DMS53 (cell line): Measurements from ENCODE around the gene FEV.

Experiments used
- DNase-seq: peaks from one replicate; lab custom pipeline; 2025; lab: John Stamatoyannopoulos, UW

FEV gene

DNA sequence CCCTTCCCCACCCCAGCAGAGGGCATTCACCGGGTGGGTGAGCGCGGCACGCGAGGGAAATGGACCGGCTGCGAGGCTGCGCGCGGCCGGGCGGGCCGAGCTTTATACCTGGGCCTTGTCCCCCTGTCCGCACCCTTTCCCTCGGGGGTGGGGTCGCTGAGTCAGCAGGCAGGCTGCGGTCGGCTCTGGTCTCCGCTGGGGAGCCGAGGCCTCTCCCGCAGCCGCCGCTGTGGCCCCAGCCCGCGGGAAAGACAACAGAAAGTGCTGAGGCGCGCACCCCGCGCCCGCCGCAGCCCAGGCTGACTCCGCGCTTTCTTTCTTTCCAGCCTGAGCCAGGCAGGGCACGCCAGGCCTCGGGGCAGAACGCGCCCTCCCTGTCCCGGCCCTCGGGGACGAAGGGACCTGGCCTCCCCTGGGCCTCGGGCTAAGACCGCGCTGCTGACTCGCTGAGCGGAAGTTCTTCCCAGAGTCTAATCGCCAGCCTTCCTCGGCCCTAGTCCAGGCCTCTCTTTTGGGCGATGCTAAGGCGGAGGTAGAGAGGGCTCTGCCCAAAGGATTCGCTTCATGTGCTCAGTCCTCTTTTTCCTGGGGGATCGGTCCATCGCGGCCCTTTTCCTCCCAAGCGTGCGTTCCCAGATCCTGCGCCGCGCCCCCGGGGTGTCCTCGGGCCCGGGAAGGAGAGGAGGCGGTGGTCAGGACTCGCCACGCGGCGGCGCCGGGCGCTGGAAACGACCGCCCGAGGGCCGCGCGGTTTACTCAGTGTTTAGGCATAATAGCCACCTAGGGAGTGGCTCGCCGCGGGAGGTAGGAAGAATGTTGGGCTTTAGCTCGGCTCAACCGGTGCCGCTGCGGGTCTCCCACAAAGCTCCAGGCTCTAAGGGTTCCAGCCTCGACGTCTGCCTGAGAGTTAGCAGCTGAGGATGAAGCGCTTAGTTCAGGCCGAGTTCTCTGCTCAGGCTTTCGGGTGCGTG, 8.6 kb upstream of the FEV start, which contains the start of gene CRYBA2:
Gene CRYBA2 (minus strand): TSS at position 78 of the 971 bp plus-strand sequence. CDS start 246 bp downstream, outside the sequence.
- DNase-seq = peak; percentile 83

DNA sequence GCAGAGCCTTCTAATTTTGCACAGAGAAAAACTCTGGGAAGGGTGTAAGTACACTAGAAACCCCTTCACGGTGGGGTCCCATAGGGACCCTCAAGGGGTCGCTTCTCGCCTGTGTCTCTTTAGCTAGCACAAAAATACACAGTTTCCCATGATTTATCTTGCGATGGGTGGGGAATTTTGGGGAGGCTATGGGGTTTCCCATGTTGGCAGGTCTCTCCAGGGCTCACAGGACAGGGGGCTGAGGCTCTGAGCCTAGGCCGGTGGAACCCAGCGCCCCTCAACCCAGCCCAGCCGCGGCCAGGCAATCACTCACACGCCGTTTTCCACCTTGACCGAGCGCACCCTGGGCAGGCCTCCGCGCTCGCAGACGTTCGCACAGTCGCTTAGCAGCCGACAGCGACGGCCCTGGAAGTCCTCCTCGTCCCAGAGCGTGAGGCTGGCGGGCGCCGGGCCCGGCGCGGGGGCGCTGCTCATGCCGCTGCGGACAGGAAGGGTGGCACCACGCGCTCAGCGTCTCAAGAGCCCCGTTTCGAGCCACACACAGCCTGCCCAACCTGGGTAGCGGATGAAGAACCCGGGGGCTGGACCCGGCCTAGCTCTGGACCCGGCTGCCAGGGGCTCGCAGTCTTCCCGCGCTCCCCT, 7.8 kb upstream of the FEV start:
- DNase-seq = peak; percentile 80

DNA sequence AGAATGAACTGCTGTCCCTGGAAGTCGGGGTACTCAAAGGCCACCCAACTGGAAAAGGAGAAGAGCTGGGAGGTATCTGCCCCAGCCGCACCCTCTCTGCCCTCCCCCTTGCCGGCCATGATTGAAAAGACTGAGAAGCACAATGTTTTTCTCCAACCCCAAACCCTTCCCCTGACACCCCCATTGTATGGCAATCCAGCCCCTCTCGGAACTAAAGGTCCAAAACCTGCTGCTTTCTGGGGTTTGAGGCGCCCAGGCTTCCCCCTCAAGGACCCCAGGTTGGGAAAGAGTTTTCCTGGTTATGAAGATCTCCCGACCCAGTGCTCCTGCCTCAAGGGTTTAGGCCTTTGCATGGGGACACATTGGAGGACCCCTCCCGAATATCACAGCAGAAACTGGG, 7.2 kb upstream of the FEV start:
- DNase-seq = no peak

DNA sequence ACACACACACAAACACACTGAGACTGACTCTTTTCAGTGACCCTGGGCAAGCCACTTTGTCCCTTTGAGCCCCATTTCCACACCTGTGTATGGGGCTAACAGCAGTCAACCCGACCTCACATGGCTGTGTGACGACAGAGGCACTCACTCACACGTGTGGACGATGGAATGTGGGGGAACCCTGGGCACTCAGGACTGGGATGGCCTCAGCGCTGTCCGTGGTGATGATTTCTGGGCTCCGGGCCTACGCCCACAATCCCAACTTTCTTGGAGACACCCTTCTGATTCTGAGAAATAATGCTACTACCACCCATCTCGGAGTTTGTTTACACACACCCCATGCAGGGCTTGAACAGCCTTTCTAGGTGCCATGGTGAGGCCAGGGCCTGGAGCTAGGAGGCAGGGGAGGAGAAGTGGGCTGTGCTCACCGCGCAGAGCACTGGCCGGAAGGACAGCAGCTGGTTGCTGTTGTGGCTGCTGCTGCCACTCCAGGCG, 6.7 kb upstream of the FEV start:
- peak; percentile 20 for DNase-seq

DNA sequence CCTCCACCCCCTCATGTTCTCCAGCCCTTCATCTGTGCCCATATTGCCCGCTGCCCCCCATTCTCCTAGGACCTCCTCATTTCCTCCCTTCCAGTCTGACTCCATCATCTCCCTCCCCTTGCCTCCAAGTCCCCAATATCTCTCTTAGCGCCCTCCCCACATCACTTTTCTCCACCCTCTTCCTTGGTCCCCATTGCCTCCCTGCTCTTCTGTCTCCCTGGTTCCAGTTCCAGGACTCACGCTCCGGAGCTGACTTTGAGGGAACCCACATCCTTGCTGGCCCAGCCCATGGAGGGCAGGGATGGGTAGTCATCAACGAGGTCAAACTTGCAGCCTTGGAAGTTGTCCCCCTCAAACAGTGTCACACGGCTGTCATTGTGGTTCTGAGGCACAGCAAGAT, 5.6 kb upstream of the FEV start:
- no peak for DNase-seq

DNA sequence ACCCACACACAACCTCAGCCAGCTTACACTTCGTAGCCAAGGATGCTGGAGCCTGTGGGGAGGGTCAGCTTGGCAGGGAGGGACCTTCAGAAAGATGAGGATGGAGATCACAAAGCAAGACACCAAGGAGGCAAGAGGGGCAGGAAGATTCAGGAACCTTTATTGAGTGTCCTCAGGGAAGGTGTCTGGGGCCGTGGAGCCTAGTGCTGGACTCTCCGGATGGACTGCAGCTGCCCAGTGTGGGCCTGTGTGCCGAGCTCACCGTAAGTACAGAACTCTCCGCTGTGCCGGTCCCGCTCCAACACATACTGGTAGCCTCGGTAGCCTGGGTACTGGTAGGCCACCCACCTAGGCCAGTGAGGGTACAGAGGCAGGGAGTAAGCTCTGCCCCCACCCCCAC, 5.1 kb upstream of the FEV start:
- no peak for DNase-seq

DNA sequence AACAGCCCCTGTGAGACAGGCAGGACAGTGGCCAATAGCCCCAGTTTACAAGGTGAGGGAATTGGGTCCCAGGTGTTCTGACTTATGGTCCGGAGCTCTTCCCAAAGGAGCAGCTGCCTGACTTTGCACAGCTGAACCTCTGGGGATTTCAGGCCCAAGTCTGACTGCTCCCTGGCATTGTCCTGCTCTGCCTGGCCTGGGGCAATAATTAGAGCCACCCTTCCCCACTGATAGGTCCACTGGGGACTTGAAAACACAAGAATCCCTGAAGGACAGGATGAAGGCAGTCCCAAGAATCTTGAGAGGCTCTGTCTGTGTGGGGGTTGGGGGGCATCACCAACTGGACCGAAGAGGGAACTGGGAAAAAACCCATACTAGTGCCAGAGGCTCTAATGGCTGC, 3.7 kb upstream of the FEV start:
- no peak for DNase-seq

DNA sequence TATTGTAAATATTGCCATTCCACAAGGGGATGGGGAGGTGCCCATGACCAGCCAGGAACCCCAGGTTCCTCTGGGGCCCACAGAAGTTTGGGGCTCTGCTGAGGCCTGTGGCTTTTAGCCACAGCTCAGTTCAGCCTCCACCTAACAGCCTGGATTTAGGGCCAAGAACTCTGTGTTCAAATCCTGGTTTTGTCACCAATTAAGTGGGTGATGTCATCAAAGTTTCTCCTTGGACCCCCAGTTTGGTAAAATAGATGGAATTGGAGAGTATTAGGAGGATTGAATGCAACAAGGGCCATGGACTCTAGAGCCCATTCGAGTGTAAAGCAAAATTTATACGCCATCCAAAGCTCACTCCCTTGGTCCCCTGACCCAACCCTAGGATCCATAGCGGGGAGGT, 3.2 kb upstream of the FEV start:
- DNase-seq = no peak

DNA sequence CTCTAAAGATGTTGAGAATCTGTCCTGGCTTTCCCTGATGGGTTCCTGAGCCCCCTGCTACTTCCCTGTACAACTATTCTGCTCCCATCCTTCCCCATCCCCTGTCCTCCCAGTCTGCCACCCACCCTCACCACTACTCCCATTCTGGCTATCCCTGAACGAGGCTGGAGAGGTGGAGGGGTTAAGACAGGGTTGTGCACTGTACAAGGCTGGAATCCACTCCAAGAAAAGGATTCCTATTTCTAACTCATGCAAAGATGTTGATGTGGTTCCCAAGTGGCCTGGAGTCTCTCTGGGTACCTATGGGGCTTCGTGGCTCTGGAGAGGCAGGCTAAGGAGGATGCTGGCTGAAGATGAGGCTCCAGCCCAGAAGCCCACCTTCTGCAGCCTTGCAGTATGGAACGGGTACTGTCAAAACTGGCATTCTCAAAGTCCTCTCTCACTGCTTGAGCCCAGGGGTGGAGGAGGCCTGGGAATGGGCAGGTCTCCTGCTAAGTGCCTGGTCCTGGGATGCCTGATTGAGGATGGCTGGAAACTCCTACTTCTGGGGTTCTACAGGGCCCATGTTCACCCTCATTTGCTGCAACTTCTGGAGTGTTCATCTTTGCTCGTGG, 1.3 kb upstream of the FEV start:
- DNase-seq = no peak

DNA sequence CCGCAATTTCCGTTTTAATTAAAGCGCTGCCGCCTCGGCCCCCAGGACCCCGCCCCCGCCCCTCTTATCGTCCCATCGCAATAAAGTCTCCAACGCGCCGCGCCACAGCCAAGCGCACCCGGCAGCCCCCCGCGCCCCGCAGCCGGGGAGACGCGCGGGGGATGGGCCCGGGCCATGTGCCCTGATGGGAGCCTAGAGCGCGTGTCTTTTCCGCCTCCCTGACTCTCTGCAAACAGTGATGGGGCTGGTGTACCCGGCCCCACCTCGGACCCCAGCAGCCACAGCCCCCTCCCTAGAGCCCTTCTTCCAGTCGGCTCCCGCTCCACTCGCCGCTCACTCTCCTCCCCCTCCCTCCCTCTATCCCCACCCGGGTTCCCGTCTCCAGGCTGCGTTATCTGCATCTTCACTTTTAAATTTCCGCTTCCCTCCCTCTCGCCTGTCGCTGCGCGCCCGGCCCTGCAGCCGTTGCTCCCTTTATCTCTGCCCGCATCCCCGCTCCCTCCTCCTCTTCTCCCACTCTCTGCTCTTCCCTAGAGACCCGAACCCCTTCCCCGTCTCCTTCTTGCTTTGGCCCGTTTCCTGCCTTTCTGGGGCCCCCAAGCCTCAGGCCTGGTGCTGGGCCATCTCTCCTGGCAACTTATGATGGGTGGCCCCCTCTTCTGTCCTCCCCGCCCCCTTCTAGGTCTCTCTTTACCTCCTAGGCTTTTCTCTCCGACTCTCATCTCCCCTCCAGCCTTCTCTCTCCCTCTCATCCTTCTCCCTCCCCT, 524 bp upstream of the FEV start:
- DNase-seq = no peak

DNA sequence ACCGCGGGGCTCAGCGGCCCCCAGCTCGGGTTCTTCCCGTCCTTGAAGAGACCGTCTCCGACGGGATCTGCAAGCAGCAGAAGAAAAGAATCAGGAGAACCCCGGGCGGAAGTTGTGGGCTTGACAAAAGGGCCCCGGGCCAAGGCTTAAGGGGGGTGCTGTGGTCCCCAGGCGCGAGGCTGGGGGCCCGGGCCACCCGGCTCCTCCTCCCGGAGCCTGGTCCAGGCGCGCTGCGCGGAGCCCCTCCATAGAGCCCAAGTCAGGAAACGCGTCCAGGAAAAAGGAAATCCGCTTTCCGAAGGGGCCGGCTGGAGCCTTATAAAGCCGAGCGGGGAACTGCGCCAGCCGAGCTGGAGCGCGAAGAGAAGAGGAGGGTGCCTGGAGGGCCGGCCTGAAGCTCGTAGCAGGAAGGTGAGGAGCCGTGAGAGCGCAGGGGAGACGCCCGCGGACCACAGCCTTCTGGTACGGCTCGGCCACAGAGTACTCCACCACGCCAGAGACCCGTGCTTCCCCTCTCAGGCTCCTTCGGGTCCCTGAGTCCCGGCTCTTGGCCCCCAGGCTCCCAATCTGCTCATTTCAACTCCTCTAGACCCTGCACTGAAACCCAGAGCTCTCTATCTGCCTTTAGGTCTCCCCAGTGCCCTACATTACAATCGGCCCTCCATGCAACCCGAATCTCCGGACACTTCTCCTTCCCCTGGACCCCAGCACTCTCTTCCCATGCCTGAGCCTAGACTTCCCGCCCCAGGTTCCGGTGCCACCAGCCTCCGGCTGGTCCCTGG, 554 bp downstream of the FEV start:
- peak; percentile 72 for DNase-seq

DNA sequence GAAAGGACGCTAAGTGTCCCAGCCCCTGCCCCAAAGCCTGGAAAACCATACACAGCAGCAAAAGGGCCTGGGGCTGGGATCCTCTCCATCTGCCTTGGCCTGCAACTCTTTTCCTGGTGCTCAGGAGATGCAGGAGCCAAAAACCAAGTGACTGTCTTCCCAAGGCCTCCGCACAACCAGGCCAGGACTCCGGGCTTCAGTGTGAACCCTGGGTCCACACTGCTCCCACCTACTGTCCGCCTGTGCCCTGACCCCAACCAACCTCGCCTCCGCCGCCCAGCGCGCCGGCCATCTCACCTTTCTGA, 1.1 kb downstream of the FEV start:
- DNase-seq = no peak

DNA sequence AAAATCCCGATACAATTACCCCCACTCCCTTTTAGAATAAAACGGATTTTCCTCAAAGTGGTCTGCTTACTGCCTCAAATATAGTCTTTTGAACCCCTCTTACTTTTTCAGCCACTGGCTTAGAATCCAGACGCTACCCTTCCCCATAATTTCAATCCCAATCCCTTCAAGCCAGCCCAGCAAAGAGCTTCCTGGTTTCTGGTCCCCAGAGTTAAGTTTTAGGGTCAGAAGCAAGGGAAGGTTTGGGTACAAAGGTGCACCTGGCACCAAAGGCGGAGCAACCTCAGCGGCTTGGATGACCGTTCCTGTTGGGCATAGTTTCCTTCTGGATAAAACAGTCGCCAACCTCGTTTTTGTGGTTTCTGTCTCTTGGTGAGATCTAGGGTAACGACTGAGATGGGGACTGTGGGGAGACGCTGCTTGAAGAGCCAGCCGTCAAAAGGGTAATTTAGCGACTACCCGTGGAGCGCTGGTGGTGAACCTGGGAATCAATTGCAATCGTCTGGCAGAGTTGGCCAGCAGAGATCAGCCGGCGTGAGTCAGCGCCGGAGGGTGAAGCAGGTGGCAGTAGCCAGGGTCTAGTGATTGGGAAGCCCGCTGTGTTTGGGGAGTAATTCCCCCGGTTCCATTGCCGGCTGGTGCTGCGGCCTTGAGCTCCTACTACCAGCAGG, 1.6 kb downstream of the FEV start:
- DNase-seq = peak; percentile 74

DNA sequence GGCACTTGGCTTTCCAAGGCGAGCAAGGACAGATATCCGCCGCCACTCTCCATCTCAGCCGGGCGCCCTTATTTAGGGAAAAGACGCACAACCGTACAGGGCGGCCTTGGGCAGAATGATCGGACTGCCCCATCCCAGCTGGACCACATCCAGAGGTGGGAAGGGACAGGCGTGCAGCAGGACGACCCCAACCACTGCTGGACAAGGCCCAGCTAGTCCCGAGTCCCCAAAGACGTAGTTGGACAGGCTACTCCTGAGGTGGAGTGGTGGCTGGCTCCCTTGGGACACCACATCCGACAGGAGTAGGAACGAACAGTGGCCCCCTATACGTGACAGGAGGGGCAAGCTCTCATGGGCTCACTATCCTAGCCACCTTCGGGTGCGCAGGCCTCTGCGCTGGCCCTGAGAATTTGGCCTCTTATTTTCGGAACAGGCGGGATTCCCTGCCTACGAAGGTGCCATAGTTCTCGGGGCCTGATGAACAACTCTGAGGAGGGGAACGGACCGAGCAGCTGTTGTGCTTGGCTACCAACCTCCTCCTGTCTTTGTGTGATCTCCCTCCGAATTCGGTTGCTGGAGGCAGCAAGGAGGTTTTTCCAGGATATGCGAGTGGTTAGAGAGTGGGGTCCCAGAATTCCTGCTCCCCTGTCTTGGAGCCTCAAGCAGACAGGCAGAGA, 2.3 kb downstream of the FEV start:
- DNase-seq = no peak

DNA sequence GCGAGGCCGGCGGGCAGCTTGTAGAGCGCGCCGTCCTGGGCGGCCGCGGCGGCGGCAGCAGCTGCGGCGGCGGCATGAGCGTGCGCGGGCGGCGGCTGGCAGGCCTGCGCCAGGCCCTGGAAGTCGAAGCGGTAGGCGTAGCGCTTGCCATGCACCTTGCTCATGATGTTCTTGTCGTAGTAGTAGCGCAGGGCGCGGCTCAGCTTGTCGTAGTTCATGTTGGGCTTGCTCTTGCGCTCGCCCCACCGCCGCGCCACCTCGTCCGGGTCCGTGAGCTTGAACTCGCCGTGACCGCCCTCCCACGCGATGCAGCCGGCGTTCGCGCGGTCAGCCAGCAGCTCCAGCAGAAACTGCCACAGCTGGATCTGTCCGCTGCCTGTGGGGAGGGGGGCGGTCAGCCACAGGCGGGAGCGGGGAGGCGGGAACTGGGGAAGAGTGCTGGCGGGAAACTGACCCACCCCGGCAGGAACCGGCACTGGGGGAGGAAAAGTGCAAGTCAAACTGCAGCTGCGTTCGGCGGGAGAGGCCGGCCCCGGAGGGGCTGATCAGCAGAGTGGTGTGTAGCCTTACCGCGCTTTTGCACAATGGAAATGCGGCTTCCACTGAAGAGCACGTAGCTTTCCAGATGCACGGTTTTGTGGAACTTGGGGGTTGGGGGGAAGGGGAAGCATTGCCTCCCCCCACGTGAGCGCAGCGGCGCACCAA, 3.0 kb downstream of the FEV start:
- DNase-seq = peak; percentile 75

DNA sequence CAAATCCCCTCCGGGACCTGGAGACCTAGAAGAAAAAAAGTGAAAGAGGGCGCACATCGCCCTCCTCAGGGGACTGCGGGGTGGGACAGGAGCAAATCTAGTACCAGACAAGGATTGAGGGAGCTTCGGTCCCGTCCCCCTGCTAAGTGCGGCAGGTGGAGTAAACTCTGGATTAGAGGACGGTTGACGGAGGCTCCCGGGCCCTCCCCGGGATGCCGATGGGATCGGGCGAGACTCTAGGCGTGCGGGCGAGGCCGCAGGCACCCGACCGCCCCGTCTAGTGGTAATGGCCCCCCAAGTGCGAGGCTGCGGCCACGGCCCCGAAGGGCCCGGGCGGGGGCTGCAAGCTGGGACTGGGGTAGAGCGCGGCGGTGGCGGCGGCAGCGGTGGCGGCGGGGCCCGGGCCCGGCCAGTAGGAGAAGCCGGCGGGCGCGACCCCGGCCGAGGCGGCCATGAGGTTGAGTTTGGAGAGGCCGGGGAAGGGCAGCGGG, 3.5 kb downstream of the FEV start:
- peak; percentile 60 for DNase-seq

DNA sequence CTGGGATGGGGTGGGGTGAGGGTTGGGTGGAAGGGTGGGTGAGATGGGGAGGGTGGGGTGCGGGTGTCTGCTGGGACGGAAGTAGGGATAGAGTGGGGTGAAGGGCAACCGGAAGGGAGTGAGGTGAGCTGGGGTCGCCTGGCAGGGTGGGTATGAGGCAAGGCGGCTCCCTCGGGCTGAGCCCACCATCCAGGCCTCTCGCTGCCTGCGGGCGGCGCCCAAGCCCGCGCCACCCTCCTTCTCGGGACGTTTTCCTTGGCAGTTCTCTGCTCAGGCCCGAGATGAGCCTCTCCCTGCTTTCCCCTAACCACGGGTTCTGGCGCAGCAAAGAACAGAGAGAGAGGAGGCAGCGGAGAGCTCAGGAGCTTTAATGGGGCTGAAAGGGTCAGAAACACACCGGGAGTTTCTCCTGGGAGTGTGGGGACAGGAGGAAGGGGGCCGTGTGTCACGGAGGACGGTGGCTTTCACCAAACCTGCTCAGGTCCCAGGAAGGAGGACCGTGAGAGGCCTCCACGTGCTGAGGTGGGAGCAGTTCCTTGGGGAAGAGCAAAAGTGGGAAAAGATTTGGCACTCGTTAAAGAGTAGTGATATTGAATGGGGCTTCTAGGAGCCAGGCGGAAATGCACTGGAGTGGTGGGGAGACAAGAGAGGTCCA, 4.1 kb downstream of the FEV start:
- DNase-seq = peak; percentile 60

DNA sequence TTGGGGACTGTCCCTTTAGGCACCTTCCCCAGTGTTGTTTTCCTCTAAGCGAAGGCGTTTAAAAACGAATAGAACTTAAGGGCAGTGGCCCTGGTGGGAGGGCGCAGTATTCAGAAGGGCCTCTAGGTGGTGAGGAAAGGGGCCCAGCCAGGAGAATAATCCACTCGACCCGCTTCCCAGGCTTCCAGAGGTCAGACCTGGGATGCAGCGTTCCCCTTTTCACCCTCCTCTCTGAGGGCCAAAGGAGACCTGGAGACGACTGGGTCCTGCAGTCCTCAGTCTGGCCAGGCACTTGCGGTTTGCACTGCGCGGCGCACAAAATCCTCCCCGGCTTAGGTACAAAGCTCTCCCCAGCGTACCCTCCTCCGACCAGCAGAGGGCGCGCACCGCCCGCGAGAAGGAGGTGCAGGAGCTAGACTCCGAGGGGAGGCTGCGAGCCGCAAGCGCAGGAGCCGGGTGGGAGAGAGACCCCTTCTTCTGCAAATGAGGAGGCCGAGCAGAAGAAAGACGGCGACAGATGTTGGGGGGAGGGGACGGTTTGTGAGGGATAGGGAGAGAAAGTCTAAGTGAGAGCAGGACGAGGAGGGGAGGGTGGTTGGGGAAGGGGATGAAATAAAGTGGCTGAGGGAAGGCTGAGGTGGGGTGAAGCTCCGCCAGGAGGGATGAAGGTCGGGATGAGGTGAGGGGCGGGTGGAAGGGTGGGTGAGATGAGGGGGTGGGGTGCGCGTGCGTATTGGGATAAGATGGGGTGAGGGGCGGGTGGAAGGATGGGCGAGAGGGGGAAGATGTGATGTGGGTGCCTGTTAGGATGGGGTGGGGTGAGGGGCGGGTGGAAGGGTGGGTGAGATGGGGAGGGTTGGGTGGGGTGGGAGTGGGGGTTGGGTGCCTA, 4.9 kb downstream of the FEV start:
- DNase-seq = peak; percentile 89
